GM12801 (cell line): Measurements from ENCODE around the gene CCDC40.

ENCODE experiments used
- TF ChIP-seq, protein P1 (sequence below): IDR thresholded peaks from one replicate; pipeline ENCODE4 v1.5.1; 2011; ENCODE audit warnings: control low read depth; ENCODE audit not compliant: insufficient read length; ENCODE audit errors: extremely low read depth

CCDC40 gene

DNA sequence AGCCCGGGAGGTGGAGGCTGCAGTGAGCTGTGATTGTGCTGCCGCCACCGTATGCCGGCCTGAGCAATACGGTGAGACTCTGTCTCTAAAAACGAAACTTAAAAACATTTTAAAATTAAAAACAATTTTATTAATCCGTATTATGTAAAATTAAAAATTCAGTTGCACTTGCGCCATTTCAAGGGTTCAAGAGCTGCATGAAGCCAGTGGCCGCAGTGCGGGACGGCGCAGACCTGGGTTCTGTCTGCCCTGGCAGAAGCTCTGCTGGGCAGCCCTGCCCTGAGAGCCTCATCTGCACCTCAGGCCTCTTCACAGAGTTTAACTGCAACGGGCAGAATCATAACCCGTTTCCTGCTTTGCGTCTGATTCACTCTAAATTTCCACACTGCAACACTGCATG is 32.5 kb upstream of the CCDC40 start:
- TF ChIP-seq, protein P1, sequence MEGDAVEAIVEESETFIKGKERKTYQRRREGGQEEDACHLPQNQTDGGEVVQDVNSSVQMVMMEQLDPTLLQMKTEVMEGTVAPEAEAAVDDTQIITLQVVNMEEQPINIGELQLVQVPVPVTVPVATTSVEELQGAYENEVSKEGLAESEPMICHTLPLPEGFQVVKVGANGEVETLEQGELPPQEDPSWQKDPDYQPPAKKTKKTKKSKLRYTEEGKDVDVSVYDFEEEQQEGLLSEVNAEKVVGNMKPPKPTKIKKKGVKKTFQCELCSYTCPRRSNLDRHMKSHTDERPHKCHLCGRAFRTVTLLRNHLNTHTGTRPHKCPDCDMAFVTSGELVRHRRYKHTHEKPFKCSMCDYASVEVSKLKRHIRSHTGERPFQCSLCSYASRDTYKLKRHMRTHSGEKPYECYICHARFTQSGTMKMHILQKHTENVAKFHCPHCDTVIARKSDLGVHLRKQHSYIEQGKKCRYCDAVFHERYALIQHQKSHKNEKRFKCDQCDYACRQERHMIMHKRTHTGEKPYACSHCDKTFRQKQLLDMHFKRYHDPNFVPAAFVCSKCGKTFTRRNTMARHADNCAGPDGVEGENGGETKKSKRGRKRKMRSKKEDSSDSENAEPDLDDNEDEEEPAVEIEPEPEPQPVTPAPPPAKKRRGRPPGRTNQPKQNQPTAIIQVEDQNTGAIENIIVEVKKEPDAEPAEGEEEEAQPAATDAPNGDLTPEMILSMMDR, result no peak

DNA sequence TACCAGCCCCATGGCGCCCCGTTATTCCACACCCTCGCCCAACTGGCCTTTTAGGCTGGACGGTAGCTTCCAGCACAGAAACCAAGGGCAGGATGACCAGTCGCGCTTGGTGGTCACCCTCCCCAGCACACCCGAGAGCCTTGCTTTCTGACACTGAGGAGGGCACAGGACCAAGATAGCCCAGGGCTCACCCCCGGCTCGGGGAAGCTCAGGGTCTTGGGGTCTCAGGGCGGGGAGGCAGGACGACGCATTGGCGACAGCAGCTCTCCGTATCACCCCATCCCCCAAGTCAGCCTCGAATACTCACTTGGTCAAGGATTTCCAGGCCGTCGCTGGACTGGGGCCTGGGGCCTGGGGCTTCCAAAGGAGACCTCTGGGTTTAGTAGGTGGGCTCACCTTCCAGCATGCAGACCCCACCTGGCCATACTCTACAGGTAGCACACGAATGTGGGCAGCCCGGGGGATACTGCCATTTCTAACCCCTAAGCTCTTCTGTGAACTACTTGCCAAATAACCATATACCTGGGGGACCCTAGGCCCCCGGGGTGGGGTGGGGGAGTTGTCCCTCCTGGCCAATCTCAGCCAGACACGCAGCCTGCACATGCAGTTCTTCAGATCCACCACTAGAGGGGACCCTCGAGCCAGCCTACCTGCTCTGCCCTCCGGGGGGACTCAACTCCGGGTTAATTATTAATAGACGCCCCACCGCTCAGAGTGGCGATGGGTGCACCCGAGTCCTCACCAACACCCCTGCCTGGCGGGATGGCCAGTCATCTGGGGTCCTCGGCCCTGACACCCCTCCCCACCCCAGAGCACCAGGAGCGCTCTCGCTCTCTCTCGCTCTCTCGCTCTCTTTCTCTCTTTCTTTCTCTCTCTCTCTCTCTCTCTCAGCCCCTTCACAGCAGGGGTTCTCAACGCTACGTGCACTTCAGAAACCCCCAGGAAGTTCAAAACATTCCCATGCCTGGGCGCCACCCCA is 30.8 kb upstream of the CCDC40 start:
- TF ChIP-seq, protein P1, result peak; percentile 46

DNA sequence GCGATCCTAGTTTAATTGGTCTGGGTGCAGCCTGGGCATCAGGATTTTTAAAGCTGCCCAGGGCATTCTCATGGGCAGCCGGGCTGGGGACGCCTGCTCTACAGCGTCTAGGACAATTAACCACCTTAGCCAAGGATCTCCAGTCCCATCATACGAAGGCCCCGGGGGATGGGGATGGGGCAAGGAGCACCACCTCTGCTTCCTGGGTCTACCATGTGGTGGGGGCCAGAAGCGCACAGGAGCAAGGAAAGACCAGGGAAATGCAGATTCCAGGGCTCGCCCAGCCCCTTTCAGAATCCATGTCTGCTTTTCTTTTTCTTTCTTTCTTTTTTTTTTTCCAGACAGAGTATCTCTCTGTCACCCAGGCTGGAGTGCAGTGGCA is 30.1 kb upstream of the CCDC40 start:
- TF ChIP-seq, protein P1, result no peak

DNA sequence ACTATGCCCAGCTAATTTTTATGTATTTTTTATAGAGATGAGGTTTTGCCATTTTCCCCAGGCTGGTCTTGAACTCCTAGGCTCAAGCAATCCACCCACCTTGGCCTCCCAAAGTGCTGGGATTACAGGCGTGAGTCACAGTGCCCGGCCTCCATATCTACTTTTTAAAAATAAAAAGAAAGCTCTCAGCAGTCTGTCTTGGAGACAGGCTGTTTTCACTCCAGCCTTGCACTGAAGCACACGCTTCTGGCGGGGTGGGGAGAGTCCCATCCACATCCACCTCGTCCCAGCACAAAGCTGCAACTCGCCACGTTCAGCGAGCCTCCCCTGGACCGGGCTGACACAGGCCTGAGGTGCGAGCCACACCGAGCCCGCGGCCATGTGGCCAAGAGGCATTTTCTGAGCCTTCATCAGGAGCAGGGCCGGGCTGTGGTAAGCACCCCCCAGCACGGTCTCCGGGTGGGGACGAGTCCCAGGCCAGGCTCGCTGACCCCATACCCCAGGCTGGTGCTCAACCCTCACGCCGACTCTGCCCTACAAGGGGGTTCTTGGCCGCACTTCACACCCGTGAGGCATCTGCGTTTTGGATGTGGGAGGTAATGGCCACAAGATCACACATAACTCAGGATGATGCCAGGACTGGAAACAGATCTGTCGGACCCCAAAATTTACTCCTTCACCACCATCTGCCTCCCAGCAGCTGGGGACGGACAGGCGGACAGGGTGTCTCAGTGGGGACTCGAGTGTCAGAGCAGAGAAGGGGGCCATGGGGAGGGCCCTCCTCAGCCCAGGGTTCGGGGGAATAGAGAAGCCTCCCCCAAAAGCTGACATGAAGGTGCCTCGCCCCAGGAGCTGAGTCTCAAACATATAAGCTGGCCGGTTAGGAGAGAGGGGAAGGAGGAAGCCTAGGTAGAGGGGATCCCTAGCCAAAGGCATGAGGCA is 29.4 kb upstream of the CCDC40 start:
- TF ChIP-seq, protein P1, result no peak

DNA sequence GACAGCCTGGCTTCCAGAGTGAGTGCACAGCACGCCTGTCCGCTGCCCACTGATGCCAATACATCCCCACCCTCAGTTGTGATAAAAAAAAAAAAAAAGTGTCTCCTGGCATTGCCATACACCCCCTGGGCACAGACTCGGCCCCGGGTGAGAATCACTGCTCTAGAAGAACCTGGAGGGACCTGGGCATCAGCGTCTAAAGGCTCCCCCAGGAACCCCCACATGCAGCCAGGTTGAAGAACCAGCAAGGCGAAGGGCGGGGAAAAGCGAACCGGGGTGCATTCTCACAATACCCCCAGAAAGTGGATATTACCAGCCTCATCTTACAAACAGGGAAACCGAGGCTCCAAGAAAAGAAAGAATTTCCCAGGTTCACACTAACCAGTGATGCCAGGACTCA is 28.5 kb upstream of the CCDC40 start:
- TF ChIP-seq, protein P1, result no peak

DNA sequence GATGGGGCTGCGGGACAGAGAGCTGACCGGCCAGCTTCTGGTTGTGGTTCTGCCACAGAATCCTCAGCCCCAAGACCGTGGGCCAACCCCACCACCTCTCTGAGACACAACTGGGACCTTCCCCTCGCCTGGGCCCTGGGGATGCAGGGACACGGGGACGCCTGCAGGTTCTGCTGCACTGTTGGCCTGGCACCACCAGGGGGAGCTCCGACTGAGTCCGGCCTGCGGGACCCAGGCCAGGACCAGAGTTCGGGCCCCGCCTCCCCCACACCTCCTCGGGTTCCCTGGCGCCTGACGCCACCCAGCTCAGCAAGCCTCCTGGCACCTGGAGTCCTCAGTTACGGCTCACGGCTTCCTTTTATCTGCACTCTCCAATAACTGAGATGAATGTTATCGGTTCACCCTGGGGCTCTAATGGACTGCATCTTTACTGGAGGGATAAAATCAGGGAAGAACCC is 28.0 kb upstream of the CCDC40 start:
- TF ChIP-seq, protein P1, result peak; percentile 0

DNA sequence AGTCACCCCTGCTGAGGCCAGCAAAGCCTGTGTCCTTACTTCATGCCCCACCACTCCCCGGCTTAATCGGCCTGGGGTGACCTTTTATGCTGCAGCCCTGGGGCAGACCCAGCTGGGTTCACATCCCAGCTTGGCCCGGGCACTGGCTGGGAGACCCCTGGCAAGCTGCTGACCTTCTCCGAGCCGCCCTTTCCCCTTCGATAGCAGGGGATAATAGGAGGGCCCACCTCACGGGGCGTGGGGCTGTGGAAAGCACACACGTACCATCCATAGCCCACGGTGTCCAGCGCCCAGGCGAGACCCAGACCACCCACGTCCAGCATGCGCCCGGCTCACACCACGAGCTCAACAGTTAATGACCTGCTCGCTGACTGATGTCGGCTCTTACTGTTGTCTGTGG is 27.6 kb upstream of the CCDC40 start:
- TF ChIP-seq, protein P1, result no peak
